Medulla oblongata (tissue), 1 donor: ENCODE data around the gene FEV.
"Not testable (repeated sequence)": the region's sequence is repeated elsewhere in the genome, so short reads cannot be mapped to it uniquely, and the experiment has no call there.

Source experiments
- DNase-seq: peaks from one replicate; pipeline ENCODE4 v3.0.0-alpha.2; 2015; ENCODE audit errors: extremely low spot score

Gene FEV

DNA sequence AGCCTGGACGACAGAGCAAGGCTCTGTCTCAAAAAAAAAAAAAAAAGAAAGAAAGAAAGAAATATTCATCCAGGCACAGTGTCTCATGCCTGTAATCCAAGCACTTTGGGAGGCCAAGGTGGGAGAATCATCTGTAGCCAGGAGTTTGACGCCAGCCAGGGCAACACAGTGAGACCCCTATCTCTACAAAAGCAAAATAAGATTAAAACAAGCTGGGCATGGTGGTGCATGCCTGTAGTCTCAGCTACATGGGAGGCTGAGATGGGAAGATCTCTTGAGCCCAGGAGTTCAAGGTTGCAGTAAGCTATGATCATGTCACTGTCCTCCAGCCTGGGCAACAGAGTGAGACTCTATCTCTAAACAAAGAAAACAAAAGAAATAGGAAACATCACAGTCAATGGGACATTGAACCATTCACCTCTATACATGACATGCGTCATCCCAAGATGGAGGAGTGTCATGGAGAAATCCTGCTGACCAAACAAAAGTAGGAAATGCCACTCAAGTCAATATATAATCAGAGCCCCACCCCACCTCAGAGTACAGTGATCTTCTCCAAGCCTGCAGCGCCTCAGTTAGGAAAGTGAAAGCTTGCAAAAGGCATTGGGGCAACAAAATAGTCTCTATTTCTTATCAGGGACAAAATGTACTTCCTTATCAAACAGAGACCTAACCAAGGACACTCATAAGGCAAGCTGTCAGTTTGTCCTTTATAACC lies 9.8 kb downstream of the FEV start:
- DNase-seq, result no peak

DNA sequence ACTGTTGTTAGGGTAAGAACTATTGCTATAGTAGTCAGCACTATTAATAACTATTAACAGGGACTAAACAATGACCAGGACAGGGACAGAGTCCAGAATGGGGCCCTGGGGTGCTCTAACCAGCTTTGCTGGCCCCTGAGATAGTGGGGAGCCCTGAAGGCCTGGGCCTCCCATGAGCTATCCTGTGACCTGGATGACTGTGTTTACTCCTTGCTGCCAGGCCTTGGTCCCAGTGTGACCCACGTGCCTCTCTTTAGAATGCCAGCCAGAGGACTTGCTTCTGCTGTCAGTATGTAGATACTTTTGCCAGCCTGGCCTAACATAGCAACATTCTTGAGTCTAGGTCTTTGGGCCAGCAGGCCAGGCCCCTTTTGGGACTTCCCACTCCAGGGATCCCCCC lies 14.1 kb downstream of the FEV start:
- DNase-seq, result no peak

DNA sequence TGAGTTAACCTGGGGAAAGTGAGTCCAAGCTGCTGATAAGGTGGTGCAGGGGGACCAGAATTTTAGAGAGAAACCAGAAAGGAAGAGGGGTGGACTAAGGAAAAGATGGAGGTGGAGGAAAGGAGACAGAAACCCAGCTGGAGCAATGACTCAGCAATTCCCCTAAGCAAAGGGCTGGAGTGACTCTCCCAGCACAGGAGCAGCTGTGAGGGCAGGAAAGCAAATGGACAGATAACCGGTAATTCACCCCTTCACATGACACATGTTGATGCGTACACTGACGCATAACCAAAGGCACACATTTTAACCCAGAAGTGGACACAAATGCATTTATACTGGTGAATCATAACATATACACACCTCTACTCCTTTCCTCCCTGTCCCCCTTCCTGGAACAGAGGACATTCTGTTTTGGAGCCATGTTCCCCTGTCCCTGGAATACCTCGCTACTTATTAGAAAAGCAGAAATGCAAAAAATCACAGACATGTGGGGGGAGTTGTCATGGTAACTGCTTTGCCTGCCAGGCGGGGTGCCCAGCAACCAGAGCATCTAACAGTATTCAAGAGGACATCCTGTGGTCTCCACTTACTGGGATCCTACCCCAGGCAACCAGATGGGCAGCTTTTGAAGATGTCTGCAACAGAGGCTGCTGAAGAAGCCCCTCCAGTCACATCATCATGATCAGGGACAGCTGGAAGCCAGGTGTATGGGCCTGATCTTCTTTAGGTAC lies 20.8 kb downstream of the FEV start:
- no peak for DNase-seq

DNA sequence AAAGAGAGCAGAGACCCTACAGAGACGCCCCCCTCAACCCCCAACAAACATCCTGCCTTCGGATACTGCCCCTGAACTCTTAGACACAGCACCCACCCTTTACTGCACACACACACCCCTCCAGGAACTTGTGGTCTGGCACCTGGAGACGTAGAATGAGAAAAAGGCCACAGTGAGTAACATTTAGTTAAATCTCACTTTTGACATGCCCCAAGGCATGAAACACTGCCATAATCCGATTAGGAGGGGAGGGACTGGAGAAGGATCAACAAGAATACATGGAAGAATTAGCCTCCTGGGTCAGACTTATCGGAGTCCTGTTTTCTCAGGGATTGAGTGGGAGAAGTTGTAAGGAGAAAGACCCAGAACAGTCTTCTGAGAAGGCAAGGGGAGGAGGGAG lies 21.4 kb downstream of the FEV start:
- DNase-seq, result no peak

DNA sequence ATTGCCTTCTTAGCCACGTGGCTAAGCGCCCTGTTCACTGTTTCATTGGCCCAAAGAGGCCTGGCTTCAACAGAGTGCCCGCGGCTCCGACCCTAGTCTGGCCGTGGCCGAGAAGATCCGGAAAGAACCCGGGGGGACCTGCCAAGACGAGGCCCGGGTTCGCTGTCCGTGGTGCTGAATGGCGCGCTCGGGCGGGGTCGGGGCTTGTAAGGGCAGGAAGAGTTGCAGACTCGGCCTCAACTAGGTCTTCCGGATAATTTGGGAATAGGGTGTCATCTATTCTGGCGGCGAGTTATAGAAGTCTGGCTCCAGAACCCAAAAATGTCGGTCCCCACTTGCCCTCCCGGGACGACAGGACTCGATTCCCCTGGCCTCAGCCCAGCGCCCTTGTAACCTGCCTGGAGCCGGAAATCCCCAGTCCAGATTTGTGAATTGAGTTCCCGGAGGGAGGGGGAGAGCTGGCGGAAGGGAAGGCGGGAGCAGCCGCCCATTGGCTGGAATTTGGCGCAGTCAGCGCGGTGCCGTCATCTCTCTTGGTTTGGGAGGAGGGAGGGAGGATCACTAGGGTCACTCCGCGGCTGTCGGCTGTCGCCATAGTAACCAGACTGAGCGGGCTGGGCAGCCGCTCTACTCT lies 22.0 kb downstream of the FEV start:
- peak; percentile 40 for DNase-seq

DNA sequence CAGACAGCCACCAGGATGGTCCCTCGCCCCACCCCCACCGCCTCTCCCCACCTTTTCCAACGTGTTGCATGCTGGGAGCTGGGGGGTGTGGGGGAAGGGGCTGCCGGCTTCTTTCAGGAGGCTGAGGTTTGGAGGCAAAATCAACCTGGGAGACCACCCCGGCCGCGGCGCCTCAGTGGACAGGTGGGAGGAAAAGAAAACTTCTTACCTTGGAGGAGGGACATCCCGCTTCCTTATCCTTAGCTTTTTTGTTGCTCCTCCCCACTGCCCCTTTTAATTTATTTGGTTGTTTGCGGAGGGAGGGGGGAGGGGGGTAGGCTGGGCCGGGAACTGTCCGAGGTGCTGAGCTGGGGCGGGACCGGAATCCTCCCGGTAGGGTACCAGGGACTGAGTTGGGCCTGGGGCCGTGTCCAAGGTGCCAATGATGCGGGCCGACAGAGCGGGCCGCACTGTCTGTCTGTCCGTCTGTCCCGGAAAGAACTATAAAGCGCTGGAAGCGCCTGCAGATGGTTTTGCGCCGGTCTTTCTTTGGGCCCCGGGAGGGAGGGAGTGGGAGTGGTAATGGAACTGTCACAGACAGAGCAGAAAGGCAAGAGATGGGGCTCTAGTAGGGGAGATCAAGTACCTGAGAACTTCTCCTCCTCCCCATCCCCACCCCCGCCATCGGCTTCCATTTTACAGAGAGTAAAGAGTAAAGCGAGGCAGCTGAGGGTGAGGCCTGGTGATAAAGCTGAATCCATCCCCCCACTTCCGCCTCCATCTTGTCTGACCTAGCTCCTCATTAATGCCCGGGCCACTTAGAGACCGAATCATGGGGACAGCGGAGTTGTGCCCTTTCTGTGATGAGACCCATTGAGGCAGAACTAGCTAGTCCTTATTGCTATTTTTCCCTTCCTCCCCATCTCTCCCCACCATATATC lies 23.1 kb downstream of the FEV start:
- DNase-seq, result no peak

DNA sequence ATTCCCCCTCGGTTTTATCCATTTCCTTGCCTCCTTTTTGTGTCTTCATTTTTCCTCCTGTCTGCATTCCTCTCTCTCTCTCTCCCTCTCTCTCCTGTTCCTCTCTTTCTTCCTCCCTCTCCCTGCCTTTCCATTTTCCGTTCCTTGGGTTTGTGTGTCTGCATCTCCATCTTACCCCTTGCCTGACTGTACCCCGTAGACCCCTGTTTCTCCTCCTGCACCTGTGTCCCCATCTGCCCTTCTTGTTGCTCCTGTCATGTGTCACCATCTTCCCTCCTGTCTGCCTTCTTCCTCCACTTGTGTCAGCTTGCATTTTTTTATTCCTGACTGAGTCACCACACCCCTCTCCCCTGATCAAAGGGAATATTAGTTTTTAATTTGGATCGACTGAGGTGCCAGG lies 23.8 kb downstream of the FEV start:
- DNase-seq, result no peak

DNA sequence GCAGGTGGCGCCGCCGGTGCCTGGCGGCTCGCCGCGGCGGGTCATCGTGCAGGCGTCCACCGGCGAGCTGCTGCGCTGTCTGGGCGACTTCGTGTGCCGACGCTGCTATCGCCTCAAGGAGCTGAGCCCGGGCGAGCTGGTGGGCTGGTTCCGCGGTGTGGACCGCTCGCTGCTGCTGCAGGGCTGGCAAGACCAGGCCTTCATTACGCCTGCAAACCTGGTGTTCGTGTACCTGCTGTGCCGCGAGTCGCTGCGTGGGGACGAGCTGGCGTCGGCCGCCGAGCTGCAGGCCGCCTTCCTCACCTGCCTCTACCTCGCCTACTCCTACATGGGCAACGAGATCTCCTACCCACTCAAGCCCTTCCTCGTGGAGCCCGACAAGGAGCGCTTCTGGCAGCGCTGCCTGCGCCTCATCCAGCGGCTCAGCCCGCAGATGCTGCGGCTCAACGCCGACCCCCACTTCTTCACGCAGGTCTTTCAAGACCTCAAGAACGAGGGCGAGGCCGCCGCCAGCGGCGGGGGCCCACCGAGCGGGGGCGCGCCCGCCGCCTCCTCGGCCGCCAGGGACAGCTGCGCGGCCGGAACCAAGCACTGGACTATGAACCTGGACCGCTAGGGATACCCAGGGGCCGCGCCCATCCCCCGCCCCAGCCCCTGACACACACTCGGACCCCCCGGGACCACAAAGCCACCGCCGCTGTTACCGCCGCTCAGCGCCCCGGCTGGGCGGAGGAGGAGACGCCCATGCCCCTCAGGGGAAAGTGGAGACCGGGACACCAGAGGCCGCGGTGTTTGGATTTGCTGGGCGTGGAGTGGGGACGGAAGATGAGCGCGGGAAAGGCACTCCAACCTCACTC lies 24.4 kb downstream of the FEV start:
- DNase-seq, result no peak

DNA sequence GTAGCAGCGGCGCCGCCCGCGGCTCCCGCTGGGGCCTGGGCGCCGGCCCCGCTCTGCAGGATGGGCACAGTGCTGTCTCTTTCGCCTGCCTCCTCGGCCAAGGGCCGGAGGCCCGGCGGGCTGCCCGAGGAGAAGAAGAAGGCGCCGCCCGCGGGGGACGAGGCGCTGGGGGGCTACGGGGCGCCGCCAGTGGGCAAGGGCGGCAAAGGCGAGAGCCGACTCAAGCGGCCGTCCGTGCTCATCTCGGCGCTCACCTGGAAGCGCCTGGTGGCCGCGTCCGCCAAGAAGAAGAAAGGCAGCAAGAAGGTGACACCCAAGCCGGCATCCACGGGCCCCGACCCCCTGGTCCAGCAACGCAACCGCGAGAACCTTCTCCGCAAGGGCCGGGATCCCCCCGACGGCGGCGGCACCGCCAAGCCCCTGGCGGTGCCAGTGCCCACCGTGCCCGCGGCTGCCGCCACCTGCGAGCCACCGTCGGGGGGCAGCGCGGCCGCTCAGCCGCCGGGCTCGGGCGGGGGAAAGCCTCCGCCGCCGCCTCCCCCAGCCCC lies 25.1 kb downstream of the FEV start:
- no peak for DNase-seq

DNA sequence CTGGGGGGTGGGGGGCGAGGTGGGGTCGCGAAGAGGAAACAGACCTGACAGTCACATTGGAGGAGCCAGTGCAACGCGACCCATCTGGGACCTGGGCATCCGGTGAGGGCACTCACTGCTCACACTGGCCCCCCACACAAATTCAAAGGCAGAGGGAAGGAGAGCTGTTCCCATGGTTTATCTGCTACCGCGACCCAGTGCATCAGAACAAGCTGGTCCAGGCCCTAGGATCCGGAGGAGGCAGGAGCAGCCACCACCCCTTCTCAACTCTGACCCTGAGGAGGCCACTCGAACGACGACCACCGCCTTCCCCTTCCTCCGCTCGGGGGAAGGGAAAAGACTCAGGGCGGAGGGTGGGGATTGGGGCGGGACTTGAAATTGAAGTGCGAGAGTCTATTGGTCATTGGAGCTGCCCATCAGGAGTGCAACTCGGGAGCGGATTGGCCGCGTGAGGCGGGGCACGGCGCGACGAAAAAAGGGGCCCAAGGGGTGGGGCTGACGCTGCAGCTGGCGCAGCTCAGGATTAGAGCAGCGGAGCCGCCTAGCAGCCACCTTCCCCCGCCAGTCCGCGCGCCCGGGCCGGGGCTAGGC lies 25.7 kb downstream of the FEV start, which contains the start of gene CDK5R2:
Gene CDK5R2, plus strand, starts transcription at position 526 of the 591 bp plus-strand sequence. CDS start 155 bp downstream, outside the sequence.
- DNase-seq, result peak; percentile 62

DNA sequence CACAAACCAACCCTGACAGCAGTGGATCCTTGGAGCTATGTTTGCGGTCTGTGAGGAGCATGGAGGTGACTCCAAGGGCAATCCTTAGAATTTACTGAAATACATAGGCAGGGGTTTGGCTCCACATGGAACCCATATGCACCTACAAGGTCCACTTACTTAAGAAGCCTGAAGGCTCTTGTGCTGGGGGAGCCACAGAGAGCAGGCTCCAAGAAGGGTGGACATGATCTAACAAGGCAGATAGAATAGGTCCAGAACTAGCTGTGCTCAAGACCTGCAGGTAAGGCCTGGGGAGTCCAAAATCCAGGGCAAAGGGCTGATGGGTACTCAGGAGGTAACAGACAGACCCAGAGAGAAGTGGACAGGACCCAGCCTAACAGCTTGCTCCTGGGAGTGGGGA lies 26.7 kb downstream of the FEV start:
- no peak for DNase-seq

DNA sequence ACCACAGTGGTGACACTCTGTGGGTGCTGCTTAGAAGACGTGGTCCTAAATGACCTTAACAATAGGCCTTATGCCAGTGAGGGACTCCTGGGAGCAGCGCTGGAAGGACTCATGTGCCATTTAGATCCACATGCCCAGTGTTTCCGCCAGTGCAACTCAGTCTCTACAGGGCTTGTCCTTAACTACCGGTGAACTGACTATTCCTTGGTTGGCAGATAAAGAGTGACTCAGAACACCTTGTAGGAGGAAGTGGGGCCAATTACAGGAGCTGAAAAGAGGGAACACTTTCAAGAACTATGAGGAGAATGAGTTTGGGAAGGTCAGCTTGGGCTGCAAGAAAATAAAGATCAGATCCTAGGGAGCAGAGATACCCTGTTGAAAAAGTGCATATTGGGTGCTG lies 27.3 kb downstream of the FEV start:
- no peak for DNase-seq

DNA sequence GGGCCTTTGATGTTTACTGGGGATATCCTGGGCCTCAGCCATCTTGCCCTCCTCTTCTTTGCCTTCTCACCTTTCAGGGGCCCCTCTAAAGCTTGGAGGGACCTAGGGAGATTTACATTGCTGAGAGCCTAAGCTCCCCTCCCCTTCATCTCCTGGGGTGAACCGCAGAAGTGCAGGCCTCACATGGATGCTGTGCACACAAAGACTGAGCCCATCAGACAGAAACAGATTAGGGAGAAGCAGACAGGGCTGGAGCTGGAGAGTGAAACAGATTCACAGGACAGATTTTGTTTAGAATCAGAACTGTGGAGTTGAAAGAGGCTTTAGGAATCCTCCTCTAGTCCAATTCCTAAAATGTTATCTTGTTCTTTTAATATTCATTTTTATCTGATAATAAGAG lies 28.9 kb downstream of the FEV start:
- DNase-seq, result no peak

DNA sequence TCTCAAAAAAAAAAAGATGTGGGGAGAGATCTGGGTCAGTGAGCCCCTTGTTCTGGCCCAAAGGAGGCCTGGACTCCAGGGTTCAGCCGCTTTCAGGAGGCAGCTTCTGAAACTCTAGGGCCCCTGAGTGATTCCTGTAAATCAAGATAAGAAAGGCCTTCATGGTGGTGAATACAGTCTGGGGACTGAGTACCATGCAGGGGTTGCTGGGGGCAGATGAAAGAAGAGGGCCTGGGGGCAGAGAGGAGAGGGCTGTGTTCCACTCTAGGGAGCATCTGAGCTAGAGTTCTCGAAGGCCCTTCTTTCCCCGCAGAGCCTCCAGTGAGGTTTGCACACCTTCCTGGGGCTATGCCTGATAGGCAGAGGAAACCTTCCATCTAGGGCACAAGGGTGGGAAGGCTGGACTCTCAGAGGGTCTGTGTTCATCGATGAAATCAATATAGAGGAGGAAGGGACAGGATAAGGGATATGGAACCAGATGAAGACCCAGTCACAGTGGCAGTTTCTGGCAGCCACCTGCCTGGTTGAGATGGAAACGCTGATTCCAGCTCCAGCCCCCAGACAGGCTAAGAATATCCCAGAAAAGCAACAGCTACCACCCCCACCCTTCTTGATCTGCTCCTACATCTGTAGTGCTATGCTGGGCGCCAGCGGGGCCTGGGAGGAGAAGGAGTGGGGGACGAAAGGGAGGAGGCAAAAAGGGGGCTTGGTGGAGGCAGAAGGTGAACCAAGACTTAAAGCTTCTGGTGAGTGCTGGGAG lies 30.3 kb downstream of the FEV start:
- no peak for DNase-seq

DNA sequence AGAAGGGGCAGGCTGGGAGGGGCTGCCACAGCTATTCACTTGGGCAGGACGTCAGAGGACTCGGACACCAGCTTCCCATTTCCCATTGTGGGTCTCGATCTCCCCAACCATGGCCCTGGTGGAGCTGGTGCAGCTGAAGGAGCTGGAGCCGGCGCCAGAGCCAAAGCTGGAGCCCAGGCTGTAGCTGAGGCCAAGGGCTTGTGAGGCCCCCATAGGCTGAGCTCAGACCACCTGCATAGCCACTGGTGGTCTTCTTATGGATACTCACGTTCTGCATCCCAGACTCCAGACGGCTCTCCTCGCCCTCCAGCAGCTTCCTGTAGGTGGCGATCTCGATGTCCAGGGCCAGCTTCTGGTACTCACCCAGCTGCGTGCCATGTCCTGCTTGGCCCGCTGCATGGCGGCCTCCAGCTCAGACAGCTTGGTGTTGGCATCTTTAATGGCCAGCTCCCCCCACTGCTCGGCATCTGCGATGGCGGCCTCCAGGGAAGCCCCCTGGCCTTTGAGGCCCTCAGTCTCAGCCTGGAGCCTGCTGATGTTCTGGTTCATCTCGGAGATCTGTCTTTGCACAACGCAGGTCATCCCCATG lies 31.5 kb downstream of the FEV start:
- DNase-seq, result no peak

DNA sequence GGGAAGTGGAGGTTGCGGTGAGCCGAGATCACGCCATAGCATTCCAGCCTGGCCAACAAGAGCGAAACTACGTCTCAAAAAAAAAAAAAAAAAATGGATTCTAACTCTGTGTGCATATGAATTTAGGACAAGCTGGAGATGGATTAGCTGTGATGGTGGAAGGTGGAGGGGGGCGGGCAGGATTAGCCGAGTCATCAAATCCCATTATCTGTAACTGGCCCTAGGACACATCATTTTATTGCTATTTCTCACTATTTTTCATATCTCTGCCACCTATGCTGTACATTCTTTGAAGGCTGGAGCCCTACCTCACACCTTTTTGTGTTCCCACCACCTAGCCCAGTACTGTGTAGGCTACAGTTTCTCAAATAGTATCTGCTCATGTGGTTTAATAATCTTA lies 32.8 kb downstream of the FEV start:
- DNase-seq, result no peak

DNA sequence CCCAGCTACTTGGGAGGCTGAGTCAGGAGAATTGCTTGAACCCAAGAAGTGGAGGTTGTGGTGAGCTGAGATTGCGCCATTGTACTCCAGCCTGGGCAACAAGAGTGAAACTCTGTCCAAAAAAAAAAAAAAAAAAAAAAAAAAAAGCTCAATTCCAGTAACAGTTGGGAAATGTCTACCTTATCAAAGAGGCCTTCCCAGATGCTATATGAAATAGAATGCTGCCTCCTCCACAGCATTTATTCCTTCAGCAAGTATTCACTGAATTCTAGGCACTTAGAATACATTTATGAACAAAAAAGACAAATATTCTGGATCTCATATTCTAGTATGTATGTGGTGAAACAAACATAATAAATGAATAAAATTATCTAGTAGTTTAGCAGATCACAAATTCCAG lies 38.4 kb downstream of the FEV start:
- no peak for DNase-seq

DNA sequence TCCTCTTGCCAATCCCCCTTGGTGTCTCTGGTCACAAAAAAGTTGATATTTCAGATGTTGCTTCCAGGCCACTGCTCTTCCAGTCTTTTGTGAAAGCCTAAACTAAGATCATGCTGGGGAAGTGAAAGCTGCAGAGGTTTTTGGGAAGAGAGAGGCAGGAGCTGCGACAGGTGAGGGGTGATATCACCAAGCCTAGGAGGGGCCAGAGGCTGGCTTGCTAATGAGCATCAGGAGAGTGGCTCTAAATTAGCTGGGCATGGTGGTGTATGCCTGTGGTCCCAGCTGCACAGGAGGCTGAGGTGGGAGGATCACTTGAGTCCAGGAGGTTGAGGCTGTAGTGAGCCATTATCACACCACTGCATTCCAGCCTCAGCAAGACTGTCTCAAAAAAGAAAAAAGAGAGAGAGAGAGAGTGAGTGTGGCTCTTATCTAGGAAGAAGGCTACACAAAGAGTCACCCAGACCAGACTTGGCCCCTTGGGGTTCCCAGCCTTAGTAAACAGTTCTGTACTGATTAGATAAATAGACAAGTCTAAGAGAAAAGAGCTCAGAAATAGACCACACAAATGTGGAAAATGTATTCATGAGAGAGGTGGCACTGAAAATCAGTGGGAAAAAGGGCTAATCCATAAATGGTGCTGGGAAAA lies 40.1 kb downstream of the FEV start:
- no peak for DNase-seq

DNA sequence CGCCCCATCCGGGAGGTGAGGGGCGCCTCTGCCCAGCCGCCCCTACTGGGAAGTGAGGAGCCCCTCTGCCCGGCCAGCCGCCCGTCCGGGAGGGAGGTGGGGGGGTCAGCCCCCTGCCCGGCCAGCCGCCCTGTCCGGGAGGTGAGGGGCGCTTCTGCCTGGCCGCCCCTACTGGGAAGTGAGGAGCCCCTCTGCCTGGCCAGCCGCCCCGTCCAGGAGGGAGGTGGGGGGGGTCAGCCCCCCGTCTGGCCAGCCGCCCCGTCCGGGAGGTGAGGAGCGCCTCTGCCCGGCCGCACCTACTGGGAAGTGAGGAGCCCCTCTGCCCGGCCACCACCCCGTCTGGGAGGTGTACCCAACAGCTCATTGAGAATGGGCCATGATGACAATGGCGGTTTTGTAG lies 53.2 kb downstream of the FEV start:
- not testable (repeated sequence) for DNase-seq
